ENCODE results near the gene HIPK2.

The HIPK2 gene

GRCh38 chr7:139743267-139743966, 34.4 kb downstream of the HIPK2 start:
- Histone ChIP-seq H3K27me3 (ENCODE audit: insufficient read depth, low read length) (no peaks in the 10 kb centered on the region), H3K36me3 (ENCODE audit: insufficient read depth, low read length) (no peaks in the 10 kb centered on the region), H3K27ac (ENCODE audit: low read depth, low read length) (no peak overlapping the region), H3K9me3 (ENCODE audit: insufficient read depth, low read depth, low read length) (no peaks in the 10 kb centered on the region), H3K4me1 (ENCODE audit: insufficient read depth, low read length) (peaks cover 13% of the 10 kb centered on the region), H3K9ac (ENCODE audit: low read depth, low read length) (no peak overlapping the region), H3K4me3 (ENCODE audit: low read length) (no peak overlapping the region)
- 89% methylated on average over 2 of the region's 2 CpGs for WGBS

- Histone ChIP-seq H3K9me3 (ENCODE audit: insufficient read depth, low read depth, low read length) (no peaks in the 10 kb centered on the region), H3K9ac (ENCODE audit: low read depth, low read length) (no peak overlapping the region), H3K36me3 (ENCODE audit: insufficient read depth, low read length) (no peaks in the 10 kb centered on the region), H3K27ac (ENCODE audit: low read depth, low read length) (no peak overlapping the region), H3K27me3 (ENCODE audit: insufficient read depth, low read length) (no peaks in the 10 kb centered on the region), H3K4me3 (ENCODE audit: low read length) (no peak overlapping the region), H3K4me1 (ENCODE audit: insufficient read depth, low read length) (peaks cover 18% of the 10 kb centered on the region)
- WGBS: 90% methylated on average over 6 of the region's 6 CpGs
These were observed 35.9 kb downstream of the HIPK2 start for GRCh38 chr7:139741789-139742344.

- no peak overlapping the region for H3K4me3 ChIP-seq (ENCODE audit: low read length)
- H3K27me3 ChIP-seq (ENCODE audit: insufficient read depth, low read length): no peaks in the 10 kb centered on the region
- 96% methylated on average over 6 of the region's 7 CpGs for WGBS
These were observed 36.6 kb downstream of the HIPK2 start for GRCh38 chr7:139741239-139741638.

GRCh38 chr7:139739863-139740597, 37.8 kb downstream of the HIPK2 start:
- H3K27ac ChIP-seq (ENCODE audit: low read depth, low read length): no peak overlapping the region
- H3K9ac ChIP-seq (ENCODE audit: low read depth, low read length): no peak overlapping the region
- 96% methylated on average over 17 of the region's 17 CpGs for WGBS
- no peak overlapping the region for H3K4me3 ChIP-seq (ENCODE audit: low read length)
- no peaks in the 10 kb centered on the region for H3K27me3 ChIP-seq (ENCODE audit: insufficient read depth, low read length)
- H3K4me1 ChIP-seq (ENCODE audit: insufficient read depth, low read length): 0 out of 2 replicates have a peak, but pooled peaks cover 6% of the 10 kb centered on the region
- no peaks in the 10 kb centered on the region for H3K9me3 ChIP-seq (ENCODE audit: insufficient read depth, low read depth, low read length)
- H3K36me3 ChIP-seq (ENCODE audit: insufficient read depth, low read length): no peaks in the 10 kb centered on the region

More at GRCh38 chr7:139741239-139741638, 36.6 kb downstream of the HIPK2 start:
- Histone ChIP-seq H3K4me1 (ENCODE audit: insufficient read depth, low read length) (peaks cover 18% of the 10 kb centered on the region), H3K9ac (ENCODE audit: low read depth, low read length) (no peak overlapping the region), H3K36me3 (ENCODE audit: insufficient read depth, low read length) (no peaks in the 10 kb centered on the region), H3K9me3 (ENCODE audit: insufficient read depth, low read depth, low read length) (no peaks in the 10 kb centered on the region), H3K27ac (ENCODE audit: low read depth, low read length) (no peak overlapping the region)

- Histone ChIP-seq H3K9me3 (ENCODE audit: insufficient read depth, low read depth, low read length) (no peaks in the 10 kb centered on the region), H3K27ac (ENCODE audit: low read depth, low read length) (no peak overlapping the region), H3K9ac (ENCODE audit: low read depth, low read length) (no peak overlapping the region), H3K27me3 (ENCODE audit: insufficient read depth, low read length) (no peaks in the 10 kb centered on the region), H3K4me1 (ENCODE audit: insufficient read depth, low read length) (0 out of 2 replicates have a peak, but pooled peaks cover 5% of the 10 kb centered on the region), H3K4me3 (ENCODE audit: low read length) (no peak overlapping the region), H3K36me3 (ENCODE audit: insufficient read depth, low read length) (no peaks in the 10 kb centered on the region)
- WGBS: 96% methylated on average over 3 of the region's 3 CpGs
These were observed 39.0 kb downstream of the HIPK2 start for GRCh38 chr7:139738772-139739171.

- Histone ChIP-seq H3K36me3 (ENCODE audit: insufficient read depth, low read length) (no peaks in the 10 kb centered on the region), H3K9me3 (ENCODE audit: insufficient read depth, low read depth, low read length) (no peaks in the 10 kb centered on the region), H3K27ac (ENCODE audit: low read depth, low read length) (no peak overlapping the region), H3K27me3 (ENCODE audit: insufficient read depth, low read length) (no peaks in the 10 kb centered on the region), H3K9ac (ENCODE audit: low read depth, low read length) (no peak overlapping the region), H3K4me1 (ENCODE audit: insufficient read depth, low read length) (0 out of 2 replicates have a peak, but pooled peaks cover 5% of the 10 kb centered on the region), H3K4me3 (ENCODE audit: low read length) (no peak overlapping the region)
- 92% methylated on average over 6 of the region's 6 CpGs for WGBS
These were observed 39.7 kb downstream of the HIPK2 start for GRCh38 chr7:139738101-139738489.

- Histone ChIP-seq H3K9me3 (ENCODE audit: insufficient read depth, low read depth, low read length) (no peaks in the 10 kb centered on the region), H3K9ac (ENCODE audit: low read depth, low read length) (no peak overlapping the region), H3K27ac (ENCODE audit: low read depth, low read length) (no peak overlapping the region), H3K36me3 (ENCODE audit: insufficient read depth, low read length) (no peaks in the 10 kb centered on the region), H3K27me3 (ENCODE audit: insufficient read depth, low read length) (no peaks in the 10 kb centered on the region), H3K4me1 (ENCODE audit: insufficient read depth, low read length) (peaks cover 5% of the 10 kb centered on the region; the same call in 1 of the 2 replicates), H3K4me3 (ENCODE audit: low read length) (no peak overlapping the region)
- WGBS: 90% methylated on average over 8 of the region's 10 CpGs
These were observed 40.3 kb downstream of the HIPK2 start for GRCh38 chr7:139737221-139738100.

GRCh38 chr7:139735912-139736595, 41.7 kb downstream of the HIPK2 start:
- Histone ChIP-seq H3K36me3 (ENCODE audit: insufficient read depth, low read length) (no peaks in the 10 kb centered on the region), H3K4me1 (ENCODE audit: insufficient read depth, low read length) (peaks cover 8% of the 10 kb centered on the region; the same call in 1 of the 2 replicates), H3K4me3 (ENCODE audit: low read length) (no peak overlapping the region), H3K27me3 (ENCODE audit: insufficient read depth, low read length) (no peaks in the 10 kb centered on the region), H3K9ac (ENCODE audit: low read depth, low read length) (no peak overlapping the region), H3K27ac (ENCODE audit: low read depth, low read length) (no peak overlapping the region), H3K9me3 (ENCODE audit: insufficient read depth, low read depth, low read length) (no peaks in the 10 kb centered on the region)
- WGBS: 93% methylated on average over 9 of the region's 9 CpGs

- H3K36me3 ChIP-seq (ENCODE audit: insufficient read depth, low read length): no peaks in the 10 kb centered on the region
- H3K27me3 ChIP-seq (ENCODE audit: insufficient read depth, low read length): no peaks in the 10 kb centered on the region
- no peak overlapping the region for H3K4me3 ChIP-seq (ENCODE audit: low read length)
- 94% methylated on average over 7 of the region's 7 CpGs for WGBS
- H3K9me3 ChIP-seq (ENCODE audit: insufficient read depth, low read depth, low read length): no peaks in the 10 kb centered on the region
- peaks cover 8% of the 10 kb centered on the region; the same call in 1 of the 2 replicates for H3K4me1 ChIP-seq (ENCODE audit: insufficient read depth, low read length)
- no peak overlapping the region for H3K27ac ChIP-seq (ENCODE audit: low read depth, low read length)
- no peak overlapping the region for H3K9ac ChIP-seq (ENCODE audit: low read depth, low read length)
These were observed 42.3 kb downstream of the HIPK2 start for GRCh38 chr7:139735466-139735865.

GRCh38 chr7:139734395-139734794, 43.4 kb downstream of the HIPK2 start:
- H3K27me3 ChIP-seq (ENCODE audit: insufficient read depth, low read length): no peaks in the 10 kb centered on the region
- H3K27ac ChIP-seq (ENCODE audit: low read depth, low read length): no peak overlapping the region
- no peaks in the 10 kb centered on the region for H3K9me3 ChIP-seq (ENCODE audit: insufficient read depth, low read depth, low read length)
- H3K9ac ChIP-seq (ENCODE audit: low read depth, low read length): no peak overlapping the region
- H3K36me3 ChIP-seq (ENCODE audit: insufficient read depth, low read length): no peaks in the 10 kb centered on the region
- no peak overlapping the region for H3K4me3 ChIP-seq (ENCODE audit: low read length)
- 96% methylated on average over 2 of the region's 2 CpGs for WGBS
- peaks cover 8% of the 10 kb centered on the region; the same call in 1 of the 2 replicates for H3K4me1 ChIP-seq (ENCODE audit: insufficient read depth, low read length)
